Measurements from ENCODE around the gene SCD5. TPM values are rescaled to one million over a fixed set of nuclear protein-coding genes. Genes with fewer than 3 reads are reported as not detected.

Gene SCD5
- total and polyA plus RNA-seq, 2 of the 4 experiments (the other 2 are of a cell fraction): 12.4 to 13.5 TPM

DNA sequence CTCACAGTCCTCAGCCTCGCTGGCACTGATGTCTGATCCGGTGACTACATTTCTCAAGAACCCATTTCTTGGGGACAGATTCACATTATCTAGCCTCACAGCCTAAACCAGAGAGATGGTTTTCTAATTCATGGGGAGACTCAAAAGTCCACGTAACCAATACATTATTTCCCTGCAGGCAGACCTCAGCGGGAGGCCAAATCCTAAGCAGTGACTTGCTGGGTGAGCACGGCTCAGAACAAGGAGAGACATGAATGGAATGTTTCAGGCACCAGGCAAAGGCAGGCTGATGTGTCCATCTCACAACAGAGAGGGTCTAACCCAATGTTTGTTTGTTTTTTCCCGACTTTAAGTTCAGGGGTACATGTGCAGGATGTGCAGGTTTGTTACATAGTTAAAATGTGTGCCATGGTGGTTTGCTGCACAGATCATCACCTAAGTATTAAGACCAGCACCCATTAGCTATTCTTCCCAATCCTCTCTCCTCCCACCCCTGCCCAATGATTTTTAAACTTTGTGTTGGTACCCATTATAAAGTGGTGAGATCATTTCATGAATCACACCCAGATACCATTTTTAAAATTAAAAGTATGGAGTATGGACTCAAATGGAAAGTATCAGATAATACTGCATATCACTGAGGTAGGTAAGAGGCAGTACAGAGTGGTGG, 53.3 kb downstream of the SCD5 start:
- intact Hi-C loops (cut with micrococcal nuclease): loop anchor here (5.0 kb wide), 1 partner anchor 52 kb away; the partner anchor contains the start of gene SCD5
- in situ Hi-C loops (cut with MboI; ENCODE audit: low sequenced_read_pairs): no loop called here
- Histone ChIP-seq H2BK120ac (ENCODE audit: low read depth, low read length) (peak overlapping the region; percentile 63), H3K9me1 (ENCODE audit: insufficient read depth, low read length) (peaks cover 2% of the 10 kb centered on the region; the same call in 1 of the 2 replicates), H2BK15ac (ENCODE audit: low read depth, low read length) (no peak overlapping the region), H4K20me1 (ENCODE audit: insufficient read depth, low read length) (no peaks in the 10 kb centered on the region), H3K4me2 (ENCODE audit: low read depth, low read length) (peak overlapping the region; percentile 70; the same call in 1 of the 2 replicates), H3K4ac (ENCODE audit: low read depth, low read length) (peak overlapping the region; percentile 55), H2BK5ac (ENCODE audit: low read depth, low read length, poor library complexity, severe bottlenecking) (peak overlapping the region; percentile 65), H3K27ac (ENCODE audit: insufficient read depth, low read length) (no peak overlapping the region; the same call in 1 of the 2 replicates), H3K36me3 (ENCODE audit: control insufficient read depth, insufficient read depth, low read length) (no peaks in the 10 kb centered on the region), H2AFZ (replicated peaks; ENCODE audit: low read length, poor library complexity) (peak overlapping the region; percentile 0), H3K18ac (ENCODE audit: low read depth, low read length) (peak overlapping the region; percentile 85; the same call in 1 of the 2 replicates), H3K4me1 (ENCODE audit: control insufficient read depth, insufficient read depth, low read length) (peaks cover 8% of the 10 kb centered on the region), H3K23ac (ENCODE audit: low read depth, low read length) (peak overlapping the region; percentile 32; the same call in 1 of the 2 replicates), H3K27me3 (ENCODE audit: control insufficient read depth, insufficient read depth, low read length) (no peaks in the 10 kb centered on the region), H4K8ac (ENCODE audit: low read depth in 2 of 2, low read length in 2 of 2) (peak overlapping the region in 1 of 2 experiments; percentile 39; a peak in 3 of 4 replicates), H3K79me1 (ENCODE audit: low read depth in 1 of 2, low read length in 2 of 2) (peaks cover 0 to 5% of the 10 kb centered on the region in 2 experiments; a peak in 1 of 4 replicates), H2AK9ac (replicated peaks; ENCODE audit: low read depth, low read length, poor library complexity) (peak overlapping the region; percentile 12), H3K9ac (ENCODE audit: low read depth, low read length) (no peak overlapping the region), H3K14ac (replicated peaks; ENCODE audit: low read depth, low read length) (peak overlapping the region; percentile 23), H3K56ac (ENCODE audit: extremely low read depth, insufficient read depth, low read length) (no peak overlapping the region; the same call in 1 of the 2 replicates), H3K4me3 (ENCODE audit: insufficient read depth, low read depth, low read length) (no peak overlapping the region), H2BK20ac (ENCODE audit: low read depth, low read length) (peak overlapping the region; percentile 57), H4K91ac (ENCODE audit: insufficient read depth, low read depth, low read length) (peak overlapping the region; percentile 19; the same call in 1 of the 2 replicates), H3K9me3 (ENCODE audit: control insufficient read depth, insufficient read depth, low read length) (no peaks in the 10 kb centered on the region), H2AK5ac (ENCODE audit: low read depth, low read length) (peak overlapping the region; percentile 6; the same call in 1 of the 2 replicates), H4K5ac (ENCODE audit: low read depth, low read length) (peak overlapping the region; percentile 69; the same call in 1 of the 2 replicates)
- WGBS, 2 experiments (ENCODE audit: extremely low coverage in 2 of 2, insufficient read length in 1 of 2): no CpG with 5 or more reads among the region's 6 CpGs
- peak; percentile 77 for DNase-seq
- ChIA-PET POLR2A (ENCODE audit: unreplicated experiment) (no interaction called here), CTCF (no interaction called here)
- peak; percentile 87 for ATAC-seq (ENCODE audit: low read depth)
- dilution Hi-C loops (cut with HindIII; ENCODE audit: low sequenced_read_pairs, unreplicated experiment): no loop called here
- BruUV-seq (replicated peaks): no TSS peak
- TF ChIP-seq RCOR1 (IDR thresholded peaks at IDR 0.05; ENCODE audit: insufficient replicate concordance, low read length): no peak
- TF ChIP-seq, protein P1, sequence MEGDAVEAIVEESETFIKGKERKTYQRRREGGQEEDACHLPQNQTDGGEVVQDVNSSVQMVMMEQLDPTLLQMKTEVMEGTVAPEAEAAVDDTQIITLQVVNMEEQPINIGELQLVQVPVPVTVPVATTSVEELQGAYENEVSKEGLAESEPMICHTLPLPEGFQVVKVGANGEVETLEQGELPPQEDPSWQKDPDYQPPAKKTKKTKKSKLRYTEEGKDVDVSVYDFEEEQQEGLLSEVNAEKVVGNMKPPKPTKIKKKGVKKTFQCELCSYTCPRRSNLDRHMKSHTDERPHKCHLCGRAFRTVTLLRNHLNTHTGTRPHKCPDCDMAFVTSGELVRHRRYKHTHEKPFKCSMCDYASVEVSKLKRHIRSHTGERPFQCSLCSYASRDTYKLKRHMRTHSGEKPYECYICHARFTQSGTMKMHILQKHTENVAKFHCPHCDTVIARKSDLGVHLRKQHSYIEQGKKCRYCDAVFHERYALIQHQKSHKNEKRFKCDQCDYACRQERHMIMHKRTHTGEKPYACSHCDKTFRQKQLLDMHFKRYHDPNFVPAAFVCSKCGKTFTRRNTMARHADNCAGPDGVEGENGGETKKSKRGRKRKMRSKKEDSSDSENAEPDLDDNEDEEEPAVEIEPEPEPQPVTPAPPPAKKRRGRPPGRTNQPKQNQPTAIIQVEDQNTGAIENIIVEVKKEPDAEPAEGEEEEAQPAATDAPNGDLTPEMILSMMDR (conservative IDR thresholded peaks at IDR 0.05; ENCODE audit: low read depth, low read length): no peak
- no peak for TF ChIP-seq CHD1 (IDR thresholded peaks at IDR 0.05; ENCODE audit: low read depth, low read length)
- TF ChIP-seq MAFK (IDR thresholded peaks at IDR 0.05; ENCODE audit: low read depth, low read length): no peak
- TF ChIP-seq, protein P2, sequence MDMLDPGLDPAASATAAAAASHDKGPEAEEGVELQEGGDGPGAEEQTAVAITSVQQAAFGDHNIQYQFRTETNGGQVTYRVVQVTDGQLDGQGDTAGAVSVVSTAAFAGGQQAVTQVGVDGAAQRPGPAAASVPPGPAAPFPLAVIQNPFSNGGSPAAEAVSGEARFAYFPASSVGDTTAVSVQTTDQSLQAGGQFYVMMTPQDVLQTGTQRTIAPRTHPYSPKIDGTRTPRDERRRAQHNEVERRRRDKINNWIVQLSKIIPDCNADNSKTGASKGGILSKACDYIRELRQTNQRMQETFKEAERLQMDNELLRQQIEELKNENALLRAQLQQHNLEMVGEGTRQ (IDR thresholded peaks at IDR 0.05; ENCODE audit: low read depth, low read length): no peak
- no peak for TF ChIP-seq CEBPB (IDR thresholded peaks at IDR 0.05; ENCODE audit: low read depth, low read length)
- no peak for TF ChIP-seq RFX5 (IDR thresholded peaks at IDR 0.05; ENCODE audit: low read depth, low read length)
- TF ChIP-seq, protein P3, sequence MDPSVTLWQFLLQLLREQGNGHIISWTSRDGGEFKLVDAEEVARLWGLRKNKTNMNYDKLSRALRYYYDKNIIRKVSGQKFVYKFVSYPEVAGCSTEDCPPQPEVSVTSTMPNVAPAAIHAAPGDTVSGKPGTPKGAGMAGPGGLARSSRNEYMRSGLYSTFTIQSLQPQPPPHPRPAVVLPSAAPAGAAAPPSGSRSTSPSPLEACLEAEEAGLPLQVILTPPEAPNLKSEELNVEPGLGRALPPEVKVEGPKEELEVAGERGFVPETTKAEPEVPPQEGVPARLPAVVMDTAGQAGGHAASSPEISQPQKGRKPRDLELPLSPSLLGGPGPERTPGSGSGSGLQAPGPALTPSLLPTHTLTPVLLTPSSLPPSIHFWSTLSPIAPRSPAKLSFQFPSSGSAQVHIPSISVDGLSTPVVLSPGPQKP (IDR thresholded peaks at IDR 0.05; ENCODE audit: borderline replicate concordance, low read depth, low read length): no peak
- TF ChIP-seq FOS (IDR thresholded peaks at IDR 0.05; ENCODE audit: low read depth, low read length): no peak
- no peak for TF ChIP-seq POLR2A (IDR thresholded peaks at IDR 0.05; ENCODE audit: low read depth, low read length)
- no peak for TF ChIP-seq RAD21 (IDR thresholded peaks at IDR 0.05; ENCODE audit: low read length)
- no peak for TF ChIP-seq NFE2L2 (IDR thresholded peaks at IDR 0.05; ENCODE audit: low read depth, low read length)
- TF ChIP-seq BHLHE40 (IDR thresholded peaks at IDR 0.05; ENCODE audit: low read depth, low read length): no peak
- TF ChIP-seq MAZ (IDR thresholded peaks at IDR 0.05; ENCODE audit: borderline replicate concordance, low read depth, low read length): no peak
- TF ChIP-seq MXI1 (IDR thresholded peaks at IDR 0.05; ENCODE audit: borderline replicate concordance, low read depth, low read length): no peak

Data from IMR-90 (cell line).